GF-D8 (cell line): ENCODE results near the gene USP2.
"Not testable (repeated sequence)": the region's sequence is repeated elsewhere in the genome, so short reads cannot be mapped to it uniquely, and the experiment has no call there.

Experiments
- DNase-seq: peaks from one replicate; lab custom pipeline; 2025; lab: John Stamatoyannopoulos, UW

The USP2 gene

DNA sequence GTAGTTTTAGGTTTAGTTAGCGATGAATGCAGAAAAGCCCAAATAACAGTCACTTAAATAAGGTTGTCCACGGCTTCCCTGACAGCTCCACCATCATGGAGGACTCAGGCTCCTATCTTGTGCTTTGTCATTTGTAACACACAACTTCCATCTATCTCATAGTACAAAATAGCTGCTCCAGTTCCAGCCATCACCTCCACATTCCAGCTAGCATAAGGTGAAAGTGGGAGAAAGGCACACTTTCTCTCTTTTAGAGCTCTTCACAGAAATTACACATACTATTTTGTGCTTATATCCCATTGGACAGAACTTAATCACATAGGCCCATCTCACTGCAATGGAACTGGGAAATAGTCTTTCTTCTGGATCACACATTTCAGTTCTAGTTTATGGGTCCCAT, 32.8 kb upstream of the USP2 start:
- DNase-seq = no peak

DNA sequence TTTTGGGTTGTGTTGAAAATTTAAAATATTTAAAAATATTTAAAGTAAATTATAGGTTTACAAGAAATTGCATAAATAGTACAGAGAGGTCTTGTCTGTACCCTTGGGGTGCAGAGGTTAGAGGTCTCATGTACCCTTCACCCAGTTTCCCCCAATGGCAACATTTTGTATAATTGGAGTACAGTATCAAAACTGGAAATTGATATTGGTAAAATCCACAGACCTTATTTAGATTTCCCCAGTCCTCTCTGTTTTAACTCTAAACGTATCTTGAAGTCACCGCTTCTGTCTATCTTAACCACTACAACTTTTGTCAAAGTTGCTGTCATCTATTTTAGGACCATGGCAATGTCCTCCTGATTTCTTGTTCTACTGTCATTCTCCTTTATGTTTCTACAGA, 30.6 kb upstream of the USP2 start:
- DNase-seq = no peak

DNA sequence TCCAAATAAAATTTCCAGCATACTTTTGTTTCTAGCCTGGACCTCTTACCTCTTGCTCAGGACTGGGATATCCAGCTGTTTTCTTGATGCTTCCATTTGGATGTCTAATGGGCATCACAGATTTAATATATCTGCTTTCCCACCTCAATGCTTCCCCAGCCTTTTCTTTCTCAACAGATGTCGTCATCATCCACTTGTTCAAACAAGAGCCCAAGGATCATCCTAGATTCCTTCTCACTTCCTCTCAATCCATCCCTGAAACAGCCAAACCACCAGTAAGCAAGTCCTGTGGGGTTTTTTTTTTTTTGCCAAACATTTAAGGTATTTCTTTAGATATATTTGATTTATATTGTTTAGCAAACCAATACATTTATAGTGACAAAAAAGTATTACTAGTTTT, 29.0 kb upstream of the USP2 start:
- no peak for DNase-seq

DNA sequence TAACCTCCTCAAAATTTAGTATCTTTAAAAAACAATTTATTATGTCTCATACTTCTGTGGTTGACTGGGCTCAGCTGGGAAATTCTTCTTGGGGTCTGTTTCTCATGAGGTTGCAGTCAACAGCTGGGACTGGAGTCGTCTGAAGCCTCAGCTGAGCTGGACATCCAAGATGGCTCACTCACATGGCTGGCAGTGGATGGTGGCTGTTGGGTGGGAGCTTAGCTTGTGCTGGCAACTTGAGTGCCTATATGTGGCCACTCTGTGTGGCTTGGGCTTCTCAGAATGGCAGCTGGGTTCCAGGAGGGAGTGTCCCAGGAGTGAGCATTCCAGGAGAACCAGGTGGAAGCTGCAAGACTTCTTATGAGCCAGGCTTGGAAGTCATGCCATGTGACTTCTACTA, 28.2 kb upstream of the USP2 start:
- no peak for DNase-seq

DNA sequence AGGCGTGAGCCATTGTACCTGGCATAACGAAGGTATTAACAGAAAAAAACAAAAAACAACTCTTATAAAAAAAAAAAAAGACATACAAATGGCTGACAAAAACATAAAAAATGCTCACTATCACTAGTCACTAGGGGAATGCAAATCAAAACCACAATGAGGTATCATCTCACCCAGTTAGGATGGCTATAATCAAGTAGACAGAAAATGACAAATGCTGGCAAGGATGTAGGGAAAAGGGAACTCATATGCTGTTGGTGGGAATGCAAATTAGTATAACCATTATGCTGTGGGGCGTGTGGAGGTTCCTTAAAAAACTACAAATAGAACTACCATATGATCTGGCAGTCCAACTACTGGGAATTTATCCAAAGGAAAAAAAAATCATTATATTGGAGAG, 24.5 kb upstream of the USP2 start:
- no peak for DNase-seq

DNA sequence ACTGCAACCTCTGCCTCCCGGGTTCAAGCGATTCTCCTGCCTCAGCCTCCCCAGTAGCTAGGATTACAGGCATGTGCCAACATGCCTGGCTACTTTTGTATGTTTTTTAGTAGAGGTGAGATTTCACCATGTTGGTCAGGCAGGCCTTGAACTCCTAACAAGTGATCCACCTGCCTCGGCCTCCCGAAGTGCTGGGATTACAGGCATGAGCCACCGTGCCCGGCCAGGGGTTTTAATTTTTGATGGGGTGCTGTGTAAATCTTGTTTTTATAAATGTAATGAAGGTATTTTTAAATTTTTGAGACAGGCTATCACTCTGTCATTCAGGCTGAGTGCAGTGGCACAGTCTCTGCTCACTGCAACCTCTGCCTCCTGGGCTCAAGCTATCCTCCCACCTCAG, 24.0 kb upstream of the USP2 start:
- DNase-seq = not testable (repeated sequence)

DNA sequence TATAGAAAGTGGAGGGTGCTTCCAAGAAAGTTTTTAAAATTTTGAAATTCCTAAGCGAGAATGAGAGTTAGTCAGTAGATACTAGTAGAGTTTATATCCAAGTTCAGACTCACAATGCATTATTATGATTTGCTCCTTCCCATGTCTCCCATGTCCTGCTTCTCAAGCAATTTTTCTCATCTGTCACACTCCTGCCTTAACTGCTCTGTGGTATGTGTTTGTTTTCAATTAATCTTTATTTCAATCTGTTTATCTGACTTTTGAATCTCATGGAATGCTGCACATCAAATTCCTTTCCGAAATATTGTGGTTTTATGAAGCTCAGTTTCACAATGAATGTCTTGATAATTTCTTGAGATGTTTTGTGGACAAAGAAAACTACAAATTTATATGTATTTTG, 23.4 kb upstream of the USP2 start:
- no peak for DNase-seq

DNA sequence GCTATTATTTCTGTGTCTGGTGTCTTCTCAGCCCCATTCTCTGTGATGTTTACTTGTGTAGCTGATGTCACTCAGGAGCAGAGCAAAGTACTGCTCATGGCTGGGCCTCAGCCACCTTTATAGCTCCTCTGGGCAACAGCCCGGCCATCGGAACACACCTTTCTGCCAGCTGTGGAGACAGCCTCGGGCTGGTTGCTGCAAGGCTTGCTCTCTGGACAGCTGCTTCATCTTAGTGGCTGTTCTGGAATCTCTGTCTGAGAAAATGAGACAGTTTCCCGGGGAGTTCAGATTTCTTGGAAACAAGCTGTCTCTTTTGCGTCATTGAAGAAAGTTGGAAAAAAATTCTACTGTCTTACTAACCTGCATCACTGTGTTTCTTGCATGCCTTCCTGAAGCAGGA, 21.5 kb upstream of the USP2 start:
- no peak for DNase-seq

DNA sequence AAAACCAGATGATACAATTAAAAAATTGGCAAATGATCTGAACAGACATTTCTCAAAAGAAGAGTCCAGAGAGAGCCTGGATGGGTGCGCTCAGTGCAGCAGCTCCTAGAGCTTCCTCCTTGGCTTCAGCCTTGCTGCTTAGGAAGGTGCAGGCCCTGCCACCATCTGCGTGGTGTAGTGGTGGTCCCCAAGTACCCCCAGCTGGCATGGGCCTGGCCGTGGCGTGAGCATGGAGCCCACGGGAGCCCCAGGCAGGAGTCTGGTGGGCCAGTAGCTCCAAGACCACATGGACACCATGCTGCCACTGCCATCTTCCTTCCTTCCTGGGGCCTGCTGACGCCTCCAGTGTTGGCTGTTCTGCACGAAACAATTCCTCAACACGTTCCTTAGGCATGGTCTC, 21.0 kb upstream of the USP2 start:
- DNase-seq = no peak

DNA sequence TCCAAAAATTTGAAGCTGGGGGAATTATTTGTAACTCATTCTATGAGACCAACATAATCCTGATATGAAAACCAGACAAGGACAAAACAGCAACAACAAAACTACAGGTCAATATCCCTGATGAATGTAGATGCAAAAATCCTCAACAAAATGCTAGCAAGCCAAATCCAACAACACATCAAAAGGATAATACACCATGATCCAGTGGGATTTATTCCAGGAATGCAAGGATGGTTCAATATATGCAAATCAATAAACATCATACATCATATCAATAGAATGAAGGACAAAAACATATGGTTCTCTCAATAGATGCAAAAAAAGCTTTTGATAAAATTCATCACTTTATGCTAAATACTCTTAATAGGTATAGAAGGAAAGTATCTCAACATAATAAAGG, 19.4 kb upstream of the USP2 start:
- no peak for DNase-seq

DNA sequence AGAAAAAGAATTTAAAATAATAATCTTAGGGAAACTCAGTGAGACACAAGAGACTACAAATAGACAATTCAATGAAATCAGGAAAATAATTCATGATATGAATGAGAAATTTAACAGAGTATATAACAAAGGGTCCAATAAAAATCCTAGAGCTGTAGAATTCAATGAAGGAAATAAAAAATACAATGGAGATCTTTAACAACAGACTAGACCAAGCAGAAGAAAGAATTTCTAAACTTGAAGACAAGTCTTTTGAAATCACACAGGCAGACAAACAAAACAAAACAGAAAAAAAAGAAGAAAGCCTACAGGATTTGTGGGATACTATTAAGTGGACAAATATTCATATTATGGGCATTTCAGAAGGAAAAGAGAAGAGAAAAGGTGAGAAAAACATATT, 16.2 kb upstream of the USP2 start:
- DNase-seq = no peak

DNA sequence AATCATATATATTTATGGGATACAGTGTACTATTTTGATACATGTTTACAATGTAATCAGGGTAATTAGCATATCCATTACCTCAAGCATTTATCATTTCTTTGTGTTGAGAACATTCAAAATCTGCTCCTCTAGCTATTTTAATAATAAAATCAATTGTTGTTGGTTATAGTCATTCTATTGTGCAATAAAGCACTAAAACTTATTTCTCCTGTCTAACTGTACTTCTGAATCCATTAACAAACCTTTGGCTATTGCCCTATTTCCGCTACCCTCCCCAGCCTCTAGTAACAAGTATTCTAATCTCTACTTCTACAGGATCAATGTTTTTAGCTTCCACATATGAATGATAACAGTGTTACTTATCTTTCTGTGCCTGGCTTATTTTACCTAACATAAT, 15.3 kb upstream of the USP2 start:
- no peak for DNase-seq

DNA sequence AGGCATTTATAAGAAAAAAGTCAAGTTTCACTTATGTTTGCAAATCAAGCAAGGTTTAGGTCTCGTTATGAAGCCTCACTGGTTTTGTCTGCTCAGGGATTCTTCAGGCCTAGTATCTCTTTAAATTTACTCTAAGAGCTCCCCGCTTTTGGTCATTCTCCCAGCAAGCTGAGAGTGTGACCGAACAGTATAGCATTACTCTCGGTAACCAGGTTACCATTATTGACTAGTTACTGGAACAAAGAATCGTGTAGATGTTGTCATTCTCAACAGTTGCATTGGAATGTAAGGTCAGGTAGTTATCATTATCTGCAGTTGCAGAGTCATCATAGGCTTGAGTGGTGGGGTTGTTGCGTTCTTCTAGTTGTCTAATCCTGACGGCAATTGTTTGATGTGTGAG, 9.8 kb upstream of the USP2 start:
- DNase-seq = no peak

DNA sequence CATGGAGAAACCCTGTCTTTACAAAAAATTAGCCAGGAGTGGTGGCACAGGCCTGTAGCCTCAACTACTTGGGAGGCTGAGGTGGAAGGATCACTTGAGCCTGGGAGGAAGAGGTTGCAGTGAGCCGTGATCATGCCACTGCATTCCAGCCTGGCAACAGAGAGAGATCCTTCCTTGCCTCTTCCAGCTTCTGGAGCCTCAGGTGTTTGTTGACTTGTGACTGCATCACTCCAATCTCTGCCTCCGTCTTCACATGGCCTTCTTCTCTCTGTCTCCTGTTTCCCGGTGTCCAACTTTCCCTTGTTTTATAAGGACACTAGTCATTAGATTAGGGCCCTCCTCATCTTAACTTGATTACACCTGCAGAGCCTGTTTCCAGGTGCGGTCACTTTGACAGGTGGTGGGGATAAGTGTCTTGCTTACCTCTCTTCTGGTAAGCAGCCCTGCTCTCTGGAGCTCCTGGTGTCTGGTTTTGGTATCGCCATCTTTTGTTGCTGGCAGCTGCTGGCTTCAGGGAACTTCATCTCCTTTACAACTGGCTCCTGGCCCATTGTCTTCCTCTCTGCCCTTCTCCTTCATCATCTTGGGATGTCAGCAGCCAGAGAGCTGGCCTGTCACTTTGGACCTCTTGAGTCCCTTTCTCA, 8.2 kb upstream of the USP2 start:
- DNase-seq = no peak

DNA sequence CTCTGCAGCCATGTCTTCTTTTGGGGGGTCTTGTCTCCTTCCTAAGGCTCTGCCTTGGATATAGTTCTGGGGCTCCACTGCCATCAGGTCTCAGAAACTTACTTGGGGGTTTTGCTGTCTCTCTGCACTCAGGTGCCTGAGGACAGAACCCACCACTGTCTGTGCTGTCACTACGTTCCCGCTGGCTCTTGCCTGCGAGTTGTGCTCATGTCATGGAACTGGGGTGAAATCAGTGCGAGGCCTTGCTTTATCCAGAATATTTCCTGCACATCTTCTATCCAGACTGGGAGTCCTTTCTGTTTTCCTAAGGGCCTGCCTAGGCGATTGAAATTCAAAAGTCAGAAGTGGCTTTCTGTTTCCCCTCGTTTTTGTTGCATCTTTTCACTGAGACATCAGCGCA, 6.6 kb upstream of the USP2 start:
- no peak for DNase-seq

DNA sequence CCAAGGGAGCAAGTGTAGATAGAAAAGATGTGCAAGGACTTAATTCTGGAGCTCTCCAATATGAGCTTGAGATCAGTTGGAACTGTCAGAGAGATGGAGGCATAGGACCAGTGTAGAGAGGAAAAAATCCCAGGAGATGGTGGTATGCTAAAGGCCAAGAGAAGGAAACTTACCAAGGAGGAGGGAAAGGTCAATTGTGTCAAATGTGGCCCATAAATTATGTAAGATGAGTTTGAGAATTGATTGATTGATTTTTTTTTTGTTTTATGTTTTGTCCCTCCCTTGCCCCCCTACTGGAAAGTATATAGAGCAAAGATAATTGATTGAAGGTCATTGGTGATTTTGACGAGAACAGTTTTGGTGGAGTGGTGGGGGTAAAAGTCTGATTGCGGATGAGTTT, 2.8 kb upstream of the USP2 start:
- no peak for DNase-seq

DNA sequence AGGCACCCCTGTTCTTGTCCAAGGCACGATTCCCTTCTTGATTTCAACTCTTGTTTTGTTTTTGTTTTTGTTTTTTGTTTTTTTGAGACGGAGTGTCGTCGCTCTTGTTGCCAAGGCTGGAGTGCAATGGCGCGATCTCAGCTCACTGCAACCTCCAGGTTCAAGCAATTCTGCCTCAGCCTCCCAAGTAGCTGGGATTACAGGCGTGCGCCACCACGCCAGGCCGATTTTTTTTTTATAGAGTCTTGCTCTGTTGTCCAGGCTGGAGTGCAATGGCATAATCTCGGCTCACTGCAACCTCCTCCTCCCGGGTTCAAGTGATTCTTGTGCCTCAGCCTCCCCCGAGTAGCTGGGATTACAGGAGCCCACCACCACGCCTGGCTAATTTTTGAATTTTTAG, 1.0 kb upstream of the USP2 start:
- DNase-seq = not testable (repeated sequence)

DNA sequence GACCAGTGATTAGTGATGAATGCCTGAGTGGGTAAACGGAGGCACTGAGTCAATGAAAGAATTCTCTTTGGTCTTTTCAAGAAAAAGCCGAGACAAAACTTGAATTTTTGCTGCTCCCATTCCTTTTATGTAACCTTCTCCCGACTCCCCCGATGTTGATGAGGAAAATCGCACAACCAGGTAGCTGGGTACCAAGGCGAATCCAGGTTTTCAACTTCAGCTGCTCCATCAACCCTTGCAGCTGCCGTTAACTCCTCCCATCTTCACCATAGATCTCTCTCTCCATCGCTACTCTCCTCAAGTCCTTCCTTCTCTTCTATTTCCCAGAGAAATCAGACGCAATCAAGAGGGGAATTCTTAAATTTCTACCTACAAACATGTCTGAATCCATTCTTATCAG, 611 bp upstream of the USP2 start:
- DNase-seq = no peak

DNA sequence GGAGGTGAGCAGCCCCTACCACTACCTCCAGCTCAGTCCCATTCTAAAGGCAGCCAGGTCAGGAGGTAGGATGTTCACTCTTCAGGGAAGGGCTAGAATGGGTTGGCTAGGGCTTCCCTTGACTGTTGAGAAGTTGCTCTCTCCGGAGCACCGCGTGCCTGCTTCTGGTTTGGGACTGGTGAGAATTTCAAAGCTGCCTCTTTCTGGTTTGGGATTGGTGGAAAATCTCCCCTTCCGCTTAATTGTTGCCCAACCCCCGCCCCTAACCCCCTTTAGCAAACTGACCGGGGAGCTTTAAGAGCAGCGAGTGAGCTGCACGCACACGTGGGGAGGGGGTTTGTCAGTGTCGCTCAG, 686 bp downstream of the USP2 start:
- peak; percentile 47 for DNase-seq

DNA sequence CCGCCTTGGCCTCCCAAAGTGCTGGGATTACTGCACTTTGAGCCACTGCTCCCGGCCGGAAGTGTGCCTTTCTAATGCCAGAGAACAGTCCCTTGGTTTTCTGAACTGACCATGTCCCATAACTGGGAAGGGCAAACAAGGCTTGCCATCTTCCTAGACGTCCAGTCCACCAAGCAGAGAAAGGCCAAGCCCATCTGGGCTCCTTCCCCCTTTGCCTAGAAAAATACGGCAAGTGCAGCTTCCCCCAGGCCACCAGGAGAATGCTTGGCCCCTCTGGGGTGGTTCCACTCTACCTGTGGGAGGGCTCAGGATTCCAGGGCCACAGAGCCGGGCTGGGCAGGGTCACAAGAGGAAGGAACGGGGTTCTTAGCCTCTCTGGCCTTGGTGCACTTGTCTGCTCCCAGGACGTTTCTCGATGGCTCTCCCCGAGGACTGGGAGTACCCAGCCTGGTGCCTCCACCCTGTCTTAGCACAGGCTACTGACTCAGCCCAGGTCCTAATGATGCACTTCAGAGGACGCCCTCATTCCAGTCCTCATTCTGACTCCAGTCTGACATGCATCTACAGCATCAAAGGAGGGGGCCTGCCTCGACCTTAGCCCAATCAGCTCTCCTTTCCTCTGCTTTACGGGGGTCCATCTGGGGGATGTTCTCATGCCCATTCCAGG, 1.2 kb downstream of the USP2 start:
- DNase-seq = no peak

DNA sequence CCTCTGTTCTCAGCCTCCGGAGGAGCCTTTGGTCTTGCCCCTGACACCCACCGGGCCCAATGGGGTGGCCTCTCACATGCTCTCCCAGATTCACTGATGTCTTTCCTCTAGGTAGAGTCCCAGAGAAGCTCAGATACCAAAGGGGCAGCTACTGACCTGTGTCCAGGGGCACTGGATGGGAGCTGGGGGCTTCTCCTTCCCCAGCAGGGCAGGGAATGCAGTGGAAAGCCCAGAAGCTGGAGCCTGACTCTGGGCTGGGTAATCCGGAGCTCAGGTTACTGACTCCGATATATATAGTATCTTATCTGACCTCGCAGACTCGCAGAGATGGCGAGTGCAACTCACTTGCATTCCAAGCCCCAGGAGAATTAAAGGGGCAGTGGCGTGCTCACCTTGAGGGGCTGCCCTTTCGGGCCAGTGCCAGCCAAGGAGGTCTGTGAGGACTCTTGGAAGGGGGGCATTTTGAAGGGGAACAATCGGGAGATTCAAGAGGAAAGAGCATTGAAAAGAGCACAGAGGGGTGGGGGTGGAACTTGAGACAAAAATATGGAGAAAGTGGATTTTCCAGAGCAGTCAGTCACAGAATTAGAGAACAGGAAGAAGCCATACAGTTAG, 2.5 kb downstream of the USP2 start:
- no peak for DNase-seq

DNA sequence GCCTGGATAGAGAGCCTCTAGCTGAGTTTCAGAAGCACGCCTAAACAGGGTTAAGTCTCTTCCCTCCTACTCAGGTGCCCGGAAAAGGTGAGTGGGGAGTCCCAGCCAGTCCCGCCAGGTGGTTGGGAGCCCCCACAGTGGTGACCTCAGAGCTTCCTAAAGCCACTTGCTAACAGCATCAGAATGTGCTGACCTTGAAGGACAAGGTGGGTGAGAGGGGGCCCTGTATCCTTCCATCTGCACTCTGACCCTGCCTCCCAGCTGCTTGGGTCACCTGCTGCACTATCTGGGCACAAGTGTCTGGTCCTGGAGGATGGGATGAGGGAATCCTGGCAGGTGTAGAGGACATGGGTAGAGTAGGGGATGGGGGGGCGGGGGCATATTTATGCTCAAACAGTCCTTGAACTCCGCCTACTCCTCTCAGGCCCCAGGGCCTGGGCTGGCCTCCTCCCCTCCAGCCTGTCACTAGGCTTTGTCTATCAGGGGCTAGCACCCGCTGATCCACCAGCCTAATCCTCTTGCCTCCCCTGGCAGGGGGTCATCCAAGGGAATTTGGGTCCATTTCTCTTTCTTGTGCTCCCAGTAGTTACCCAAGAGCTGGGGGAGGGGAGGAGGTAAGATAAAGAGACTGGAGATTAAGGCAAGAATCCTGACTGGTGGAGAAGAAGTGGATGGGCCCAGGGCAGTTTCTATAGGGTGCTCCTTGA, 3.4 kb downstream of the USP2 start:
- no peak for DNase-seq
